Keratinocyte (primary cell): Measurements from ENCODE around the gene ANKS1B. TPM values are rescaled to one million over a fixed set of nuclear protein-coding genes. Genes with fewer than 3 reads are reported as not detected.

ENCODE experiments used
- DNase-seq: peaks from one replicate; pipeline ENCODE4 v3.0.0-alpha.2; 2011; ENCODE audit warnings: low read depth, missing footprints, low spot score
- FAIRE-seq: peaks from 2 replicates; lab custom pipeline; 2011; peaks lifted over from hg19 to GRCh38; lab: Jason Lieb, UNC
- H2AFZ ChIP-seq: 2 replicates; pipeline ENCODE4 v1.6.0; 2012; ENCODE audit warnings: low read length, control low read depth, inconsistent platforms; ENCODE audit not compliant: control insufficient read depth
- H3K27ac ChIP-seq: 2 replicates; pipeline ENCODE4 v1.5.1; 2011; ENCODE audit warnings: low read length; ENCODE audit not compliant: control insufficient read depth, insufficient read depth
- H3K27me3 ChIP-seq: 3 replicates; pipeline ENCODE4 v1.6.0; 2011; ENCODE audit warnings: low read length; ENCODE audit not compliant: control insufficient read depth, insufficient read depth; ENCODE audit errors: extremely low read depth
- H3K36me3 ChIP-seq, 2 experiments: 2 replicates in 1 of 2; 3 replicates in 1 of 2; pipeline ENCODE4 v1.5.1; 2011; ENCODE audit warnings: low read length in 2 of 2, mild to moderate bottlenecking in 1 of 2; ENCODE audit not compliant: control insufficient read depth in 2 of 2, insufficient read depth in 2 of 2; ENCODE audit errors: extremely low read depth in 1 of 2
- H3K4me1 ChIP-seq: 3 replicates; pipeline ENCODE4 v1.5.1; 2011; ENCODE audit warnings: low read length; ENCODE audit not compliant: control insufficient read depth, insufficient read depth; ENCODE audit errors: extremely low read depth
- H3K4me2 ChIP-seq: 3 replicates; pipeline ENCODE4 v1.6.0; 2011; ENCODE audit warnings: low read depth, low read length; ENCODE audit not compliant: control insufficient read depth, insufficient read depth; ENCODE audit errors: extremely low read depth
- H3K4me3 ChIP-seq, 3 experiments: fragments of 200-600 bp in 1 of 3; sonication (generic) in 1 of 3; 2 replicates in 2 of 3; 3 replicates in 1 of 3; pipeline ENCODE4 v1.5.1; 2011 to 2016; ENCODE audit warnings: low read length in 3 of 3, mild to moderate bottlenecking in 3 of 3, control low read depth in 2 of 3, inconsistent platforms in 1 of 3, low read depth in 1 of 3, mixed read lengths in 1 of 3, mixed run types in 1 of 3, moderate library complexity in 1 of 3; ENCODE audit not compliant: control insufficient read depth in 2 of 3, insufficient read depth in 2 of 3; ENCODE audit errors: extremely low read depth in 1 of 3
- H3K79me2 ChIP-seq: 2 replicates; pipeline ENCODE4 v1.6.0; 2012; ENCODE audit warnings: low read length; ENCODE audit not compliant: control insufficient read depth, insufficient read depth
- H3K9ac ChIP-seq: 3 replicates; pipeline ENCODE4 v1.6.0; 2011; ENCODE audit warnings: low read length; ENCODE audit not compliant: control insufficient read depth, insufficient read depth; ENCODE audit errors: extremely low read depth
- H3K9me1 ChIP-seq: 3 replicates; pipeline ENCODE4 v1.6.0; 2011; ENCODE audit warnings: low read length; ENCODE audit not compliant: control insufficient read depth, insufficient read depth; ENCODE audit errors: extremely low read depth
- H3K9me3 ChIP-seq: 2 replicates; pipeline ENCODE4 v1.5.1; 2012; ENCODE audit warnings: low read depth, low read length; ENCODE audit not compliant: control insufficient read depth
- H4K20me1 ChIP-seq: 3 replicates; pipeline ENCODE4 v1.6.0; 2011; ENCODE audit warnings: low read length; ENCODE audit not compliant: control insufficient read depth, insufficient read depth; ENCODE audit errors: extremely low read depth
- CTCF ChIP-seq, 3 experiments: IDR thresholded peaks in 1 of 3; conservative IDR thresholded peaks in 1 of 3; optimal IDR thresholded peaks in 1 of 3; 2 replicates in 2 of 3; 3 replicates in 1 of 3; pipeline versions ENCODE3 to v1.5.1; 2011; ENCODE audit warnings: low read length in 3 of 3, mild to moderate bottlenecking in 3 of 3, moderate library complexity in 2 of 3, control low read depth in 1 of 3, inconsistent platforms in 1 of 3; ENCODE audit not compliant: insufficient read depth in 2 of 3; ENCODE audit errors: extremely low read depth in 1 of 3
- EZH2 ChIP-seq: IDR thresholded peaks from one replicate; pipeline ENCODE4 v1.6.1; 2012; ENCODE audit warnings: inconsistent platforms, mild to moderate bottlenecking, low read length, moderate library complexity
- dilution Hi-C: fragments of 300-500 bp; cut with MboI; formaldehyde crosslinking; loops from one replicate; pipeline ENCODE4 v1.7.0; 2020; ENCODE audit warnings: low sequenced_read_pairs; ENCODE audit not compliant: extremely low pct_ligation_motif_present
- polyA plus RNA-seq, 5 experiments: library from polyadenylated mRNA; depleted of rRNA in 3 of 5; stranded (reverse) in 3 of 5; stranded (forward) in 1 of 5; unstranded in 1 of 5; fragments of >200 nt; gene quantifications; 1 replicate in 1 of 5; 2 replicates in 3 of 5; 3 replicates in 1 of 5; pipeline versions ENCODE4 v1.2.1 to v1.2.3, GENCODE V29; 2011 to 2012; ENCODE audit warnings: missing spikeins in 2 of 5, low read depth in 1 of 5, low replicate concordance in 1 of 5

Gene ANKS1B
- polyA plus RNA-seq, 1 donor (not counting 4 experiments of a cell fraction or from before 2014, with no cell fraction given), result not detected

GRCh38 chr12:99087278-99087677 lies 897.5 kb downstream of the ANKS1B start:
- H4K20me1 ChIP-seq, result no peaks in the 10 kb centered on the region
- no peak overlapping the region for H3K9ac ChIP-seq
- no peaks in the 10 kb centered on the region for H3K4me1 ChIP-seq
- no peak overlapping the region for H3K27ac ChIP-seq
- H3K4me3 ChIP-seq, result no peak overlapping the region
- H3K79me2 ChIP-seq, result no peaks in the 10 kb centered on the region
- H3K27me3 ChIP-seq, result no peaks in the 10 kb centered on the region
- DNase-seq, result no peak
- H3K9me1 ChIP-seq, result no peaks in the 10 kb centered on the region
- no peaks in the 10 kb centered on the region for H3K9me3 ChIP-seq
- dilution Hi-C loops, result no loop called here
- H2AFZ ChIP-seq, result no peak overlapping the region
- no peaks in the 10 kb centered on the region for H3K36me3 ChIP-seq
- TF ChIP-seq EZH2, result no peak
- no peak for TF ChIP-seq CTCF (optimal IDR thresholded peaks at IDR 0.05 in 1 of 3, IDR thresholded peaks at IDR 0.05 in 1 of 3, conservative IDR thresholded peaks at IDR 0.05 in 1 of 3; ENCODE audit: extremely low read depth in 1 of 3, insufficient read depth in 2 of 3, low read length in 3 of 3)
- no peak overlapping the region for H3K4me2 ChIP-seq
- FAIRE-seq, result no peak

- no peak for FAIRE-seq
These were observed 904.9 kb downstream of the ANKS1B start for GRCh38 chr12:99079811-99080210.

More at GRCh38 chr12:99079811-99080210, 904.9 kb downstream of the ANKS1B start:
- Histone ChIP-seq H3K79me2 (no peaks in the 10 kb centered on the region), H3K4me1 (no peaks in the 10 kb centered on the region), H3K9me1 (no peaks in the 10 kb centered on the region), H2AFZ (no peak overlapping the region), H3K9me3 (no peaks in the 10 kb centered on the region), H3K4me2 (no peak overlapping the region), H3K27me3 (no peaks in the 10 kb centered on the region), H3K4me3 (no peak overlapping the region), H3K9ac (no peak overlapping the region), H4K20me1 (no peaks in the 10 kb centered on the region), H3K27ac (no peak overlapping the region), H3K36me3 (no peaks in the 10 kb centered on the region)
- TF ChIP-seq CTCF (optimal IDR thresholded peaks at IDR 0.05 in 1 of 3, IDR thresholded peaks at IDR 0.05 in 1 of 3, conservative IDR thresholded peaks at IDR 0.05 in 1 of 3; ENCODE audit: extremely low read depth in 1 of 3, insufficient read depth in 2 of 3, low read length in 3 of 3), result no peak
- no peak for TF ChIP-seq EZH2
- dilution Hi-C loops, result no loop called here
- DNase-seq, result no peak
